NCI-H1694 treated with DMSO at 0.1 percent for 48 hours (cell line): Measurements from ENCODE around the gene SYS1.

Experiments
- DNase-seq: peaks from one replicate; lab custom pipeline; 2025; lab: John Stamatoyannopoulos, UW

The SYS1 gene

GRCh38 chr20:45362804-45363610 is at the start of gene SYS1:
TSS of gene SYS1 (plus strand) at chr20:45363156. CDS start at chr20:45363532, 376 bp downstream.
- peak; percentile 95 for DNase-seq

DNA sequence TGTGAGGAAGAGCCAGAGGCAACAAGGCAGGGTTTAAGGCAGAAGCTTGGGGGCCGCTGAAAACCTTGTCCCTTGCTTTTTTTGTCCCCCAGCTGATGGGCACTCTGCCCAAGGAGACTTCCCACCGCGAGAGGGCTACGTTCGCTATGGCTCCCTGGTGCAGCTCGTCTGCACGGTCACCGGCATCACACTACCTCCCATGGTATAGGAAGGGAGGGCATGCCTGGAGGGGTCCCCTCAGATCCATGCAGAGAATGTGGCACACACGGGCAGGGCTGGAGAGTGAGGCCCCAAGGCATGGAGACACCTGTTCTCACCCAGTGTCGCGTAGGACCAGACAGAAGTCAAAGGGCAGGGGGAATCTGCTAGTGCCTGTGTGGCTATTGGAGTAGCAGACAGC is 49.0 kb upstream of the SYS1 start:
- DNase-seq = no peak

DNA sequence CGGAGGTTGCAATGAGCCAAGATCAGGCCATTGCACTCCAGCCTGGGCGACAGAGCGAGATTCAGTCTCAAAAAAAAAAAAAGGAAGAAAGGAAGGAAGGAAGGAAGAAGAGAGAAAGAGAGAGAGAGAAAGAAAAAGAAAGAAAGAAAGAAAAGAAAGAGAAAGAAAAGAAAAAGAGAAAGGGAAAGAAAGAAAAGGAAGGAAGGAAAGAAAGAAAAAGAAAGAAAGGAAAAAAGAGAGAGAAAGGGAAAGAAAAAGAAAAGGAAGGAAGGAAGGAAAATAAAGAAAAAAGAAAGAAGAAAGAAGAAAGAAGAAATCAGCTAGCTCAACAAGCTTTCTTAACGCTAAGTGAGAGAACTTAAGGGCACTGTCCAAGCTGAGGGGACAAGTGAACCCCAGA is 47.3 kb upstream of the SYS1 start:
- no peak for DNase-seq

DNA sequence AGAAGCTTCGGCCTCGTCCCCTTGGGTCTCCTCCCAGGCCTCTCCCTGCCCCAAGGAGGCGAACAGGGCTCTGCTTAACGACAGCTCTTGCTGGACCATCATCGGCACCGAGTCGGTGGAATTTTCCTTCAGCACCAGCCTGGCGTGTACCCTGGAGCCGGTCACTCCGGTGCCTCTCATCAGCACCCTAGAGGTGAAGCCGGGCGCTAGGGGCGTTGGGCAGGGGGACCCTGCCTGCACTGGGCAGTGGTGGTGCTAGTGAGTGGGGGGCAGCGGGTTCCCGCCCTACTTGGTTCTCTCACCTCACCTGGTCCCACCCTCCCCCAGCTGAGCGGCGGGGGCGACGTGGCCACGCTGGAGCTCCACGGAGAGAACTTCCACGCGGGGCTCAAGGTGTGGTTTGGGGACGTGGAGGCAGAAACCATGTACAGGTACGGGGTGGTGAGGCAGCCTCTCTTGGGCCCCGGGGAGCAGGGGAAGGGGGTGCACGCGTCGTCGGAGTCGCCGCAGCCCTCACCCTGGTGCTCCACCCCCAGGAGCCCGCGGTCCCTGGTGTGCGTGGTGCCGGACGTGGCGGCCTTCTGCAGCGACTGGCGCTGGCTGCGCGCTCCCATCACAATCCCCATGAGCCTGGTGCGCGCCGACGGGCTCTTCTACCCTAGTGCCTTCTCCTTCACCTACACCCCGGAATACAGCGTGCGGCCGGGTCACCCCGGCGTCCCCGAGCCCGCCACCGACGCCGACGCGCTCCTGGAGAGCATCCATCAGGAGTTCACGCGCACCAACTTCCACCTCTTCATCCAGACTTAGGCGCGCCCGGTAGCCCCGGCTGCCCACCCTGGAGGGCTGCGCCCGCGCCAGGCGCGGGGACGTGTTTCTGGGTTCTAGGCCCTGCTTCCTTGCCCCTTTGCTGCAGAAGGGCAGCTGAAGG is 46.5 kb upstream of the SYS1 start:
- no peak for DNase-seq

GRCh38 chr20:45317826-45318225 is 45.1 kb upstream of the SYS1 start:
- DNase-seq = no peak

DNA sequence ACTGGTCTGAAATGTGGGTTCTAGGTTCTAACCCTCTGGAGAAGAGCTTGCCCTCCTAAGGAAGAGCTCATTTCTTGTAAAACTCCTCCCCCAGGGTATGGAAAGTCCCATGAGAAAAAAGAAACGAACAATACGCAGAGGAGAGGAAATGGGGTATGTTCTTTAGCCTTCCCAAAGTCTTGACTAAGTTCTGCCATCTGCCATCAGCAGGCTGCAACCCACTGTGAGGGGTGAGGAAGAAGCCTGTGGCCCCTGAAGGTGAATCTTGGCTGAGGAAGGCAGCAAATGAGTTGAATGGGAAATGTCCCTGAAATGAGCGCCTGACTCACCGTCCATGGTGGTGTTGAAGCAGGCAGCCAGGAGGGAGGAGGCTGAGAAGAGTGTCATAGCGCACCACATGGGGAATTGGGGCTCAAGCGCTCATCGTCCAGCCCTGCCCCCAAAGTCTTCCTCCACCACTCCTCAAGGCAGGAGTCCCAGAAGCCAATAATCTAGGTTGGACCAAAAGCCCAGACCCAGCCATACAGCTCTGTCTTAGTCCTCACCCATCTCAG is 44.5 kb upstream of the SYS1 start:
- no peak for DNase-seq

- DNase-seq = no peak
Measured at GRCh38 chr20:45318948-45319347, 44.0 kb upstream of the SYS1 start.

- no peak for DNase-seq
Measured at GRCh38 chr20:45320948-45321595, 41.9 kb upstream of the SYS1 start.

DNA sequence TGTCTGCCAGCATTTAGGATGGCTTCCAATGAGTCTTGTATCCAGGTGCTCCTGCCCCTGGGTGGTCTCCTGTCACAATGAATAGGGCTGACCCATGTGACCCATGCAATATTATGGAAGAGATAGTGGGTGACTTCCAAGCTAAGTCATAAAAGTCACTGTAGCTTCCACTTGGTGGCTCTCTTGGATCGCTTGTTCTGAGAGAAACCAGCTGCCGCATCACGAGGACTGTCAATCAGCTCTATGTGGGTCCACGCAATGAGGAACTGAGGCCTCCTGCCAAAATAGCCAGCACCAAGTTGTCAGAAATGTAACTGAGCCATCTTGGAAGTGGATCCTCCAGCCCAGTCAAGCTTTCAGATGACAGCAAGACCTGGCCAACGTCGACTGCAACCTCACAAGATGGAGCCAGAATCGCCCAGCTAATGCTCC is 40.0 kb upstream of the SYS1 start:
- DNase-seq = no peak

DNA sequence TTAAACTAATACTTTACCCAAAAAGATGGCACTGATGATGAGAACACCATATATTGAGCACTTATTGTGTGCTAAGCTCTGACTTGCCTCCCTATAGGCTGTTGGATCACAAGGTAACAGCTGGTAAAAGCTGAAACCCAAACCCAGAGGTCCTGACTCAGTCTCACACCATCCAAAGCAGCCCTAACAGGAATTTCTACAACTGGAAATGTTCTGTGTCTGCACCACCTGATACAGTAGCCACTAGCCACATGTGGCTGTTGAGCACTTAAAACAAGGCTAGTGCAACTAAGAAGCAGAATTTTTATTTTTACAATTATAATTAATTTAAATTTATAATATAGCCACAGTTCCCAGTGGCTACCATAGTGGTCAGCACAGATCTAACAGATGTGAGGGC is 39.2 kb upstream of the SYS1 start:
- no peak for DNase-seq

GRCh38 chr20:45325371-45325770 is 37.6 kb upstream of the SYS1 start:
- no peak for DNase-seq

- DNase-seq = no peak
Measured at GRCh38 chr20:45328451-45328850, 34.5 kb upstream of the SYS1 start.

DNA sequence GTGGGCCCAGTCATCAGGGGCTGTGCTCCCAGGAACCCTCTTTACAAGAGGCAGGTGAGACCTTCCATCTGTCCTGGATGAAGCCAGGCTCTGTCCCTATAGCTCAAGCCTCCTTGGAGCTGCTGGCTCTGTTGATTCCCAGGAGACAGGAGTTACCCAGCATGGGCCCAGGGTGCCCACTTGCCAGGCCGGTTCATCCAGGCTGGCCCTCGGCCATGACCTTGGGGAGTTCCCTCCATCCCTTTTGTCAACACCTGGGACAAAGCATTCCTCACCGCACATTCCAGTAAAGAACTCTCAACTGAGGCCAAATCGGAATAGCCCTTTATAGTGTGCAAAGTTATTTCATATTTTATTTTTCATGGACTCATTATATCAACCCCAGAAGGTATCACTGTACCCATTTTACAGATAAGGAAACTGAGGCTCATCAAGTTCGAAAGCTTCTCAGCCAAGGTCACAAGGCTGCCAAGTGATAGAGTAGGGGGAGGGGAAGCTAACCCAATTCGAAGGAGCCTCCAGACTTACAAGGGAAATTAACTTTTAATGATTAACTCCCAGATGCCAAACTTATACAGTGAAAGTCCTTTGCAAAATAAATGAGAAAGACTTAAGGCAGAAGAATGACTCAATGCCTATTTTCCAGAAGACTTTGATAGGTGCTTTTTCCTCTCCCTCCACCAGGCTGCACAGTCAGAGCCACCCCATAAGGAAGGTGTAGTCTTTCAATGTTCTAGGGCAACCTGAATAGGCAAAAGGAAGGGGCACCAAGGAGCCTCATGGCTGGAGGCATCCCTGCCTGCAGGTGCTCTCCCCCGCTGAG is 33.2 kb upstream of the SYS1 start:
- no peak for DNase-seq

DNA sequence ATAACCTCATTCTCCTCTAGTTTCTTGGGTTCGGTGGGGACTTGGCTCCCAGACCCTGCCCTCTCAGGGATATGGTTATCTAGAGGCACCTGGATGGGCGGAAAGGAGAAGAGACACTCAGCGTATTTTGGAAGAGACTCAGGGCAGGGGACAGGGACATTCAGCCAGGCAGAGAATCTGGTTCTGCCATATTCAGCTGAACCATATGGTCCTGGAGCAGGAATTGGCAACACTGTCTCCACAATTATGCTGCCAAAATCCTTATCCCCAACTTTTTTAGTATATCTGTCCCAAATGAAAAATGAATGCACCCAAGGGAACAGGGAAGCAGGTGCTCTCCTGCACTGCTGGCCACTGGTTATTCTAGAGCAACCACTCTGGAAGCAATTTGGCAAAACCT is 32.5 kb upstream of the SYS1 start:
- DNase-seq = no peak

DNA sequence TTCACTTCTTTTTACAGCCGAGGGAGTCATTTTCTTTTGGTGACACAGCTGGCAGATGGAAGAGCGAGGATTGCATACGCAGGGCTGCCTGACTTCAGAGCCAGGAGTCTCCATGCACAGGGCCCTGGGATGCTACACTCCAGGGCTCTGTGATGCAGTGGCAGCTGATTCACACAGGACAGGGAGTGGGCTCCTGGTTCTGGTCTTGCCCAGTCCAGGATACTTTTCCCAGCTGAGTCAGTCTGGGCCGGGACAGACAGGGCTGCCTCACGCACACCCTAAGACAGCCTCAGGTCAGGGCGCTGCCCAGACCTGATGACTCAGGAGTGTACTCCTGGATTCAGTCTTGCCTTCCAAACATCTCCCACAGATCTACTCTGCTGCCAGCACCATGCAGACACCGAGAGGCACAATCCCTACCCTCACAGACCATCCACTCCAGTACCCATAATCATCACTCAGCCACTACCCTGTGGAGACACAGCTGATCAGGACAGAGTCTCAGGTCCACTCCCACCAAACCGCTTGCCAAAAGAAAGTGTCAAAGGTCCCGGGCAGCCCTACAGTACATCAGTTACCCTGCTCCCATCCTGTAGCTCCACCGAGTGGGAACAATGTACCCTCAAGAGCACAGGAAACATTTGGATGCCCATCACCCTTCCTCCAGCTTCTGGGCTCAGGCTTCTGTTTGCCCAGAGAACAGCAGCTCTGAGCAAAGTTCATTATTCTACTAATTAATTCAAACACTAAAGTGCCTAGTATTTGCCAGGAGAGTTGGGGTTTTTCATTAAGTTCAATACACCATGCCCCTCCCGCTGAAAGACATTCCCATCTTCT is 26.2 kb upstream of the SYS1 start:
- DNase-seq = no peak

- no peak for DNase-seq
Measured at GRCh38 chr20:45337367-45338120, 25.4 kb upstream of the SYS1 start.

DNA sequence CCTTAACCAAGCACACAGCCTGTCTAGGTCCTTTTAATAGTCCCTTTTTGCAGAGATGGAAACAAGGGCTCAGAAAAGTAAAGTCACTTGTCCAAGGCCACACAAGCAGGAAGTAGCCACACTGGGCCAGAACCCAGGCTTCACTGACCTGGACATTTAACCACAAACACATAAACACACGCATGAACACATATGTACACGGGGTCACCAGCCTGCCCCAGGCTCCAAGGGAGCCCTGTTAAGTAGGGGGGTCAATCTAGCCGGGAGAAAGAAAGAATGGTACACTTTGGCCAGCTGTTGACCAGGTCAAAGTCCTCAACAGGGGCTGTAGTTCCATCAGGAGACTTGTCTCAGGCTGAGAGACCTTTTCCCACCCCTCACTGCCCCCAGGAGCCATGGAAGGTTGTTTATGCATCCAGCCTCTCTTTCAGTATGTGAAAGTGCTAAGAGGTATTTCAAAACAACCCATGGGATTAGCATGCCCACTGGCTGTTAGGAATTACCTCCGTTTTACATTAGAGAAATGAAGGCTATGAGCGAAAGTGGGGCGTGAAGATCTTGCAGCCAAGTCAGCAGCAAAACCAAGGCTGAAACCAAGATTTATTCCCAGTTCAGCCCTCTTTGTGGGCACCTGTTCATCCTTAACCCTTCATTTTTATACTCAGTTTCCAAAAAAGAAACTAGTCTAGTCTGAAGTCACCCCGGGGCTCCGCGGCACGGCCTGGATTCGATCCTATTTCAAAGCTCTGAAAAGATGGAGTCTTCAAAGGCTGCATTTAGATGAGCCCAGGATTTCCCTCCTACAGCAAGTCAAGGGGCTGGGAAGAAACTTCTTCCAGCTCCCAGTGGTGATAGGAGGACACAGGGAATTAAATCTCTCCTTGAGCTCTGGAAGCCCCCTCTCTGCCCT is 24.6 kb upstream of the SYS1 start:
- no peak for DNase-seq

DNA sequence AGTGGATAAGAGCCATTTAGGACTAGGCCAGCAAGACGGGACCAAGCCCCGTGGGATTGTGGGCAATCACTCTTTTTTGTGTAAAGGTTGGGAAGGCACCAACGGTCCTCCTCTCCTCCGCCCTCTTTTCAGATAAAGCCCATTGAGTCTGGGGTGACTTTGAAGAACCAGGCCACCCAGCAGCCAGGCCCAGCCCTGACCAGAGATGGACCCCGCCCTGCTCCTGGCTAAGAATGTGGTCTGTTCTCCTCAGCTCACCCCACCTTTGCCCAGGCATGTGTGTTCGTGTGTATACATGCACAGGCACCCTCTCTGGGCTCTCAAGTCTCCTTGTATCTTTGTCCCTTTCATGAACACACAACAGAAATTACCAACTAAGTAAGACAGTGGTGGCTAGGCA is 23.9 kb upstream of the SYS1 start:
- DNase-seq = no peak

GRCh38 chr20:45339799-45340198 is 23.2 kb upstream of the SYS1 start:
- no peak for DNase-seq
